Effector CD8-positive, alpha-beta T cell (primary cell): ENCODE measurements around the gene ALPL.

ENCODE experiments used
- DNase-seq: peaks from one replicate; lab custom pipeline; 2025; lab: John Stamatoyannopoulos, UW

Gene ALPL

GRCh38 chr1:21598904-21599303 is 89.7 kb downstream of the ALPL start:
- no peak for DNase-seq

- DNase-seq, result no peak
Observed at GRCh38 chr1:21599402-21599801, 90.2 kb downstream of the ALPL start.

- DNase-seq, result no peak
Observed at GRCh38 chr1:21601278-21602048, 92.2 kb downstream of the ALPL start.

- DNase-seq, result no peak
Observed at GRCh38 chr1:21603177-21604138, 94.2 kb downstream of the ALPL start.

GRCh38 chr1:21604208-21604957 is 95.2 kb downstream of the ALPL start:
- no peak for DNase-seq

GRCh38 chr1:21605012-21605715 is 95.9 kb downstream of the ALPL start:
- no peak for DNase-seq

GRCh38 chr1:21605964-21606705 is 96.9 kb downstream of the ALPL start:
- no peak for DNase-seq

GRCh38 chr1:21607549-21608529 is 98.6 kb downstream of the ALPL start:
- no peak for DNase-seq

- DNase-seq, result no peak
Observed at GRCh38 chr1:21608798-21609197, 99.6 kb downstream of the ALPL start.

GRCh38 chr1:21610027-21610426 is 100.8 kb downstream of the ALPL start:
- DNase-seq, result no peak

- DNase-seq, result no peak
Observed at GRCh38 chr1:21610989-21611785, 102.0 kb downstream of the ALPL start.

- DNase-seq, result no peak
Observed at GRCh38 chr1:21612057-21612456, 102.8 kb downstream of the ALPL start.

- DNase-seq, result no peak
Observed at GRCh38 chr1:21613072-21613867, 104.0 kb downstream of the ALPL start.

- no peak for DNase-seq
Observed at GRCh38 chr1:21614419-21615115, 105.3 kb downstream of the ALPL start.

GRCh38 chr1:21616372-21616771 is 107.1 kb downstream of the ALPL start:
- DNase-seq, result no peak

GRCh38 chr1:21617126-21617738 is 108.0 kb downstream of the ALPL start:
- DNase-seq, result no peak

GRCh38 chr1:21618059-21618458 is 108.8 kb downstream of the ALPL start:
- no peak for DNase-seq
